ENCODE results near the gene CASK. TPM values are rescaled to one million over a fixed set of nuclear protein-coding genes. Genes with fewer than 3 reads are reported as not detected.
A peak's percentile ranks its signal among the peaks of the same experiment; 100 is the strongest.

Gene CASK
- total RNA-seq, 2 experiments from 2014 or later = 43.9 to 45.4 TPM

- DNase-seq = no peak
- no peak overlapping the region for H3K4me3 Mint-ChIP-seq
- H3K27me3 Mint-ChIP-seq (ENCODE audit: low read depth) = no peaks in the 10 kb centered on the region
- peak overlapping the region; percentile 77 for H3K27ac Mint-ChIP-seq
- peaks cover 26% of the 10 kb centered on the region for H3K4me1 Mint-ChIP-seq (ENCODE audit: low read depth)
- H3K9me3 Mint-ChIP-seq (ENCODE audit: insufficient read depth) = no peaks in the 10 kb centered on the region
- peaks cover 7% of the 10 kb centered on the region for H3K36me3 Mint-ChIP-seq (ENCODE audit: low read depth)
- ChIA-PET CTCF (interaction anchor here (0.9 kb wide), 1 partner anchor 23 kb away, joined by 4 read pairs; no protein-coding TSS in a partner anchor), POLR2A (no interaction called here)
- ATAC-seq = no peak
These were observed 59.8 kb downstream of the CASK start for GRCh38 chrX:41863343-41864203.

GRCh38 chrX:41862562-41863184 is 60.7 kb downstream of the CASK start:
- Mint-ChIP-seq H3K36me3 (ENCODE audit: low read depth) (peaks cover 7% of the 10 kb centered on the region), H3K27ac (peak overlapping the region; percentile 39), H3K4me3 (no peak overlapping the region), H3K4me1 (ENCODE audit: low read depth) (peaks cover 22% of the 10 kb centered on the region), H3K9me3 (ENCODE audit: insufficient read depth) (no peaks in the 10 kb centered on the region), H3K27me3 (ENCODE audit: low read depth) (no peaks in the 10 kb centered on the region)
- no peak for ATAC-seq
- ChIA-PET POLR2A (no interaction called here), CTCF (interaction anchor here (0.9 kb wide), 1 partner anchor 24 kb away, joined by 4 read pairs; no protein-coding TSS in a partner anchor)
- DNase-seq = no peak

DNA sequence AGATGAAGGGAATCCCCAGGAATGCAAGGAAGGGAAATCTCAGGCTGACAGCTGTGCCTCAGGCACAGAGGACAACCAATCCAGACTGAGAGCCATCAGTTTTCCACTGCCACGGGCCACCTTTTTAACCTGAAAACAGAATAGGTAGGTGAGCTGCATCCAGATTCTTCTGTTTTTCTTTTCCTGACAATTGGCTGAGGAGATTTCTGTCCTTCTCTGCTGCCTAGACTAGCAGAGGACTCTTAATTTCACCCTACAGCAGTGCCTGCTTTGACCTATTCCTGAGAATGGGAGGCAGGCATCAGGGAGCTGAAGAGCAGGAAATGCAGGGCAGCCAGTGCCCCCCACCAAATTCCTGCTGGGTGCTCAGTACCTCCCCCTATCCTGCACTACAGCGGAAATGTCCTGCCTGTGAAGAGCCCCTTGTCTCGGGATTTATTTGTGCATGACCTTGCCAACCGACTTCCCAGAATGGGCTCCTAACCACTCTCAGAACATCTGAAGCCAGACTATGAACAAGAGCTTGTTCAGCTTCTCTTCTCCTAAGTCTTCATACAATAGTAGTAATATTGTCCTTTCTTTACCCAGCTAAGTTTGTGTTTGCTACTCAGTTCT is 65.1 kb downstream of the CASK start:
- no peaks in the 10 kb centered on the region for H3K9me3 Mint-ChIP-seq (ENCODE audit: insufficient read depth)
- H3K36me3 Mint-ChIP-seq (ENCODE audit: low read depth) = peaks cover 3% of the 10 kb centered on the region
- H3K27ac Mint-ChIP-seq = no peak overlapping the region
- ChIA-PET CTCF (no interaction called here), POLR2A (no interaction called here)
- no peaks in the 10 kb centered on the region for H3K27me3 Mint-ChIP-seq (ENCODE audit: low read depth)
- no peak for ATAC-seq
- peaks cover 12% of the 10 kb centered on the region for H3K4me1 Mint-ChIP-seq (ENCODE audit: low read depth)
- DNase-seq = no peak
- H3K4me3 Mint-ChIP-seq = no peak overlapping the region

GRCh38 chrX:41857670-41858069 is 65.7 kb downstream of the CASK start:
- ATAC-seq (no peak), DNase-seq (no peak)
- Mint-ChIP-seq H3K36me3 (ENCODE audit: low read depth) (peaks cover 7% of the 10 kb centered on the region), H3K4me3 (no peak overlapping the region), H3K4me1 (ENCODE audit: low read depth) (peaks cover 6% of the 10 kb centered on the region), H3K27ac (no peak overlapping the region), H3K9me3 (ENCODE audit: insufficient read depth) (no peaks in the 10 kb centered on the region), H3K27me3 (ENCODE audit: low read depth) (no peaks in the 10 kb centered on the region)
- CTCF ChIA-PET = no interaction called here
- POLR2A ChIA-PET = no interaction called here

- DNase-seq (no peak), ATAC-seq (no peak)
- Mint-ChIP-seq H3K4me3 (no peak overlapping the region), H3K9me3 (ENCODE audit: insufficient read depth) (peaks cover 33% of the 10 kb centered on the region), H3K27me3 (ENCODE audit: low read depth) (no peaks in the 10 kb centered on the region), H3K4me1 (ENCODE audit: low read depth) (no peaks in the 10 kb centered on the region), H3K27ac (no peak overlapping the region), H3K36me3 (ENCODE audit: low read depth) (peaks cover 61% of the 10 kb centered on the region)
- ChIA-PET CTCF (no interaction called here), POLR2A (no interaction called here)
These were observed 76.6 kb downstream of the CASK start for GRCh38 chrX:41846714-41847113.

- H3K27ac Mint-ChIP-seq = no peak overlapping the region
- peaks cover 13% of the 10 kb centered on the region for H3K4me1 Mint-ChIP-seq (ENCODE audit: low read depth)
- no peaks in the 10 kb centered on the region for H3K27me3 Mint-ChIP-seq (ENCODE audit: low read depth)
- POLR2A ChIA-PET = no interaction called here
- CTCF ChIA-PET = no interaction called here
- DNase-seq = no peak
- peaks cover 26% of the 10 kb centered on the region for H3K36me3 Mint-ChIP-seq (ENCODE audit: low read depth)
- ATAC-seq = no peak
- no peaks in the 10 kb centered on the region for H3K9me3 Mint-ChIP-seq (ENCODE audit: insufficient read depth)
- no peak overlapping the region for H3K4me3 Mint-ChIP-seq
These were observed 85.9 kb downstream of the CASK start for GRCh38 chrX:41837270-41837944.

DNA sequence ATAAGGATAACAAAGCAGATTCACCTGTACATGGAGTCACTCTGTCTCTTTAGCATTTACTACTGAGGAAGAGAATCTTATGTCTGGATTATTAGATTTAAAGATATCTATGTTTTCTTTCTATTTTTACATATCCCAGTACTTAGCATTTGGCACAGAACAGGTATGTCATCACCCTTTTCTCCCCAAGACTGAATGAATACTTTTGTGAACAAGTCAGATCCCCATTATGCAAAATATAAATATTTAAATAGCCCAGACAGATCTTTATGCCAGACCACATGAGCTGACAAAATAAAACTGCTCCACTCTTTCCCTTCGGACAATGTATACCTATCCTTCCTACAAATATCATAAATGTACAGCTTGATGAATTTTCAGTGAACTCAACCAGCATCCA is 94.5 kb downstream of the CASK start:
- H3K4me1 Mint-ChIP-seq (ENCODE audit: low read depth) = peaks cover 10% of the 10 kb centered on the region
- no peak for DNase-seq
- no peak for ATAC-seq
- CTCF ChIA-PET = no interaction called here
- H3K27me3 Mint-ChIP-seq (ENCODE audit: low read depth) = no peaks in the 10 kb centered on the region
- H3K4me3 Mint-ChIP-seq = no peak overlapping the region
- no peak overlapping the region for H3K27ac Mint-ChIP-seq
- POLR2A ChIA-PET = no interaction called here
- peaks cover 41% of the 10 kb centered on the region for H3K36me3 Mint-ChIP-seq (ENCODE audit: low read depth)
- H3K9me3 Mint-ChIP-seq (ENCODE audit: insufficient read depth) = peaks cover 4% of the 10 kb centered on the region

DNA sequence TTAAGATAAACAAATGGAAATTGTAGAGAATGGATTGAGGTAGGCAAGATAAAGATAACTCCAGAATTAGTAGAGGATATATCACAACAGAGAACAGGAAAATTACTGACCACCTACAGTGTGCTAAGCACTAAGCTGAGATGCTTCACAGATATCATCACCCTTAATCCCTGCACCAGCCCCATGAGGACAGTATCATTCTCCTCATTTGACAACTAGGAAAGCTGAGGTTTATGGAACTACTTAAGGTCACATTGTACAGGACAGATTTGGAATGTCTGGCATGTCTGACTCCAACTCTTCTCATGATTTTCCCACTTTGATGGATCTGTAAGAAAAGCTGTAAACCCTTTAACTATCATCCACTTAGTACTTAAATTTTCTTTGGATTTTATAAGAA is 95.5 kb downstream of the CASK start:
- DNase-seq (no peak), ATAC-seq (no peak)
- CTCF ChIA-PET = no interaction called here
- POLR2A ChIA-PET = no interaction called here
- H3K27ac Mint-ChIP-seq = no peak overlapping the region
- H3K9me3 Mint-ChIP-seq (ENCODE audit: insufficient read depth) = peaks cover 4% of the 10 kb centered on the region
- peaks cover 10% of the 10 kb centered on the region for H3K4me1 Mint-ChIP-seq (ENCODE audit: low read depth)
- peaks cover 43% of the 10 kb centered on the region for H3K36me3 Mint-ChIP-seq (ENCODE audit: low read depth)
- no peak overlapping the region for H3K4me3 Mint-ChIP-seq
- no peaks in the 10 kb centered on the region for H3K27me3 Mint-ChIP-seq (ENCODE audit: low read depth)

DNA sequence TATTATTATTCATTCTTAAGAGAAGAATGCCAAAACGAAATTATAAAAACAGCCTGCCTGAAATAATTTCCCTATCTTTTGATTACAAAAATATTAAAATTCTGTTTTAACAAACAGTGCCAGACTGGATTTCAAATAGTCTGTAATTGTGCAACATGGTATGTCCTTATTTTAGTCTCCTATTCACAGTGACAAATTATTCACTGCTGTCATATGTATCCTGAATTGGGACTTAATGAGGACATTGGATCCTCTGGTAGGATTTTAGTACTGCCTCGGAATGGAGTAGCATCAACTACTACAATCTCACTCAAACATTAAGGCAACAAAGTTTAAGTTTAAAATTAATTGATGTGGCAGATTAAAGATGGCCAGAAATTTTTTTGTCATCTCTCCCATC is 97.6 kb downstream of the CASK start:
- DNase-seq (no peak), ATAC-seq (no peak)
- CTCF ChIA-PET = no interaction called here
- Mint-ChIP-seq H3K27ac (no peak overlapping the region), H3K36me3 (ENCODE audit: low read depth) (peaks cover 42% of the 10 kb centered on the region), H3K4me3 (no peak overlapping the region), H3K4me1 (ENCODE audit: low read depth) (peaks cover 9% of the 10 kb centered on the region), H3K9me3 (ENCODE audit: insufficient read depth) (peaks cover 4% of the 10 kb centered on the region), H3K27me3 (ENCODE audit: low read depth) (no peaks in the 10 kb centered on the region)
- POLR2A ChIA-PET = no interaction called here

DNA sequence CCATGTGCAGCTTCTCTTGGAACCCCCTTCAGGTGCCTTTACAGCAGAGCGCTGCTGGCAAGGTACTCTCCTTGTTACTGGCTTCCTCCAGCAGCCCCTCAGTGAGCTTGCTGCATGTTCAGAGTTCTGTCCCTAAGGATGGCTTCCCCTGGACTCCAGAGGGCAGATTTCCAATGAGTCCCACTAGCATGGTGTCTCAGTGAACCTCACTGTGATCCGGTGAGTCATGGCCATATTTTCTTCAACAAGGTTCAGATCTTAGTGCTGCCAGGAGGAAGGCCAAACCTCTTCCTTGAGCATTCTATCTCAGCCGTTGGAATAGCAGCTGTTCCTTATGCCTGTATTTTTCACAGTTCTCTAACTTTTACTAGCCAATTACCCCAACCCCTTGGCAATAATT is 98.8 kb downstream of the CASK start:
- H3K4me3 Mint-ChIP-seq = no peak overlapping the region
- peaks cover 41% of the 10 kb centered on the region for H3K36me3 Mint-ChIP-seq (ENCODE audit: low read depth)
- peaks cover 8% of the 10 kb centered on the region for H3K4me1 Mint-ChIP-seq (ENCODE audit: low read depth)
- peaks cover 4% of the 10 kb centered on the region for H3K9me3 Mint-ChIP-seq (ENCODE audit: insufficient read depth)
- no peaks in the 10 kb centered on the region for H3K27me3 Mint-ChIP-seq (ENCODE audit: low read depth)
- POLR2A ChIA-PET = no interaction called here
- H3K27ac Mint-ChIP-seq = no peak overlapping the region
- no peak for DNase-seq
- CTCF ChIA-PET = no interaction called here
- no peak for ATAC-seq

DNA sequence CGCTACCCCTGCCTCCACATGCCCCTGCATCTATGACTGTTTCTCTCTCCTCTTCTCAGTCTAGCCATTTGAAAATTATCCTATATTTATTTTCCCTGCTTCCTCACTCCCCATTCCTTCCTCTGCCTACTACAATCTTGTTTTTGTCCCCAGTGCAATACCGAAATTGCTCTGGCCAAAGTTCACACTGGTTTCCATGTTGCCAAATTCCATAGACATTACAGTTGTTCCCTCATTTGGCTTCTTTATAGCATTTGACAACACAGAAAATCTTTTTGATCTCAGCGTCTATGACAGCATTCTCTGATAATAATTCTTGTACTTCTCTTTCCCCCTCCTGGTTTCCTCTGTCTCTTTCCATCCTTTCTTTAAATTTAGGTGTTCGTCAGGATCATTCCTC is 100.0 kb downstream of the CASK start:
- Mint-ChIP-seq H3K36me3 (ENCODE audit: low read depth) (peaks cover 36% of the 10 kb centered on the region), H3K27me3 (ENCODE audit: low read depth) (no peaks in the 10 kb centered on the region), H3K9me3 (ENCODE audit: insufficient read depth) (peaks cover 4% of the 10 kb centered on the region), H3K4me3 (no peak overlapping the region), H3K4me1 (ENCODE audit: low read depth) (peaks cover 3% of the 10 kb centered on the region), H3K27ac (no peak overlapping the region)
- no peak for ATAC-seq
- ChIA-PET CTCF (no interaction called here), POLR2A (no interaction called here)
- no peak for DNase-seq

DNA sequence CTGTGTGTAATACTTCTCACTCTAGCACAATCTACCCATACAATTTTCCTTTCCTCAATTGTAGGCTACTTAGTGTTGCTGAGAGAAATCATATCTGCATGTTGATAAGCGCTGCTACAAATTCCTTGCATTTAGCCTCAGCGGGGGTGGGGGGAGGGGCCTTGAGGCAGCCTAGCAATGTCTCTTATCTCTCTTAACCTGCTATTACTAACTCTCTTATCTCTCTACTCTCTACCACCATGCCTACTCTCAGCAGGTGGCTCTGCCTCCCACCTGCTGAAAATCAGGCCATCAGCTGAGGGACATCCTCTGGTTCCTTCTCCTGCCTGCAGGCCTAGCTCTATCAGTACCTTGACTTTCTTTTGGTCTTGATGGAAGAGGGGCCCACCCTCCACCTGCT is 100.5 kb downstream of the CASK start:
- ChIA-PET POLR2A (no interaction called here), CTCF (no interaction called here)
- ATAC-seq (no peak), DNase-seq (no peak)
- H3K36me3 Mint-ChIP-seq (ENCODE audit: low read depth) = peaks cover 33% of the 10 kb centered on the region
- peaks cover 4% of the 10 kb centered on the region for H3K9me3 Mint-ChIP-seq (ENCODE audit: insufficient read depth)
- no peak overlapping the region for H3K27ac Mint-ChIP-seq
- H3K4me3 Mint-ChIP-seq = no peak overlapping the region
- H3K4me1 Mint-ChIP-seq (ENCODE audit: low read depth) = peaks cover 3% of the 10 kb centered on the region
- H3K27me3 Mint-ChIP-seq (ENCODE audit: low read depth) = no peaks in the 10 kb centered on the region
